HCT116 (cell line): ENCODE results near the gene HSPBAP1. TPM values are rescaled to one million over a fixed set of nuclear protein-coding genes. Genes with fewer than 3 reads are reported as not detected.

Source experiments
- ATAC-seq: fragments of 200-7000 bp; cut with Tn5 transposase; 2 replicates; pipeline ENCODE4 v1.9.1; 2020; ENCODE audit warnings: mild to moderate bottlenecking, moderate library complexity
- BruUV-seq: library from RNA; stranded (reverse); fragments of 400-500 nt; replicated peaks from 2 replicates; lab custom pipeline; 2021; lab: Mats Ljungman, UMichigan
- CTCF ChIA-PET: fragments of 300-600 bp; sonication (Branson Sonifier 250); formaldehyde crosslinking; loops from one replicate; lab custom pipeline; 2021; ENCODE audit warnings: antibody characterized with exemption; lab: Charles Lee
- POLR2A ChIA-PET: fragments of 300-600, 350-600 bp; sonication (Branson Sonifier 250); formaldehyde crosslinking; loops from one replicate; lab custom pipeline; 2021; ENCODE audit warnings: antibody characterized with exemption; lab: Charles Lee
- RAD21 ChIA-PET, 2 experiments: fragments of 300-600 bp; sonication (Branson Sonifier 250); formaldehyde crosslinking; loops; one replicate each; lab custom pipeline; 2023; ENCODE audit warnings: low total read pairs in 2 of 2; ENCODE audit not compliant: uncharacterized antibody in 2 of 2, unreplicated experiment in 2 of 2, low non-redundant PET in 1 of 2; lab: Charles Lee
- DNase-seq: peaks from one replicate; pipeline ENCODE4 v3.0.0-alpha.2; 2010; ENCODE audit warnings: low read depth, low spot score
- H2AFZ ChIP-seq: fragments of 200-600 bp; shearing (Covaris generic), sonication (generic); 2 replicates; pipeline ENCODE4 v1.6.1; 2017; ENCODE audit warnings: low read depth, mixed run types, mixed read lengths, antibody characterized with exemption, low read length; ENCODE audit not compliant: poor library complexity, severe bottlenecking
- H3K27ac ChIP-seq: 2 replicates; pipeline ENCODE4 v1.5.1; 2012; ENCODE audit warnings: low read depth, low read length
- H3K27me3 ChIP-seq: fragments of 200-600 bp; sonication (generic); 2 replicates; pipeline ENCODE4 v1.6.1; 2016; ENCODE audit warnings: mixed run types, low read length, mixed read lengths; ENCODE audit not compliant: insufficient read depth
- H3K36me3 ChIP-seq, 2 experiments: fragments of 200-500 bp in 1 of 2; fragments of 200-600 bp in 1 of 2; sonication (Bioruptor generic) in 1 of 2; sonication (generic) in 1 of 2; 2 replicates each; pipeline versions ENCODE4 v1.5.1 to v1.6.1; 2014 to 2016; ENCODE audit warnings: low read length in 2 of 2, inconsistent platforms in 1 of 2, mixed read lengths in 1 of 2, mixed run types in 1 of 2; ENCODE audit not compliant: insufficient read depth in 2 of 2, control insufficient read depth in 1 of 2
- H3K4me1 ChIP-seq, 2 experiments: fragments of 200-600 bp in 1 of 2; sonication (generic) in 1 of 2; 2 replicates each; pipeline versions ENCODE4 v1.5.1 to v1.6.1; 2012 to 2017; ENCODE audit warnings: low read length in 2 of 2, inconsistent platforms in 1 of 2, mild to moderate bottlenecking in 1 of 2, mixed read lengths in 1 of 2, mixed run types in 1 of 2, moderate library complexity in 1 of 2; ENCODE audit not compliant: insufficient read depth in 2 of 2, control insufficient read depth in 1 of 2
- H3K4me2 ChIP-seq: fragments of 200-600 bp; sonication (generic); 2 replicates; pipeline ENCODE4 v1.6.1; 2017; ENCODE audit warnings: mixed run types, low read length, mixed read lengths
- H3K4me3 ChIP-seq, 2 experiments: fragments of 200-600 bp in 1 of 2; sonication (generic) in 1 of 2; replicated peaks in 1 of 2; 2 replicates each; pipeline ENCODE4 v1.5.1; 2011 to 2016; ENCODE audit warnings: low read length in 2 of 2, control low read depth in 1 of 2, low read depth in 1 of 2, mild to moderate bottlenecking in 1 of 2, mixed read lengths in 1 of 2, mixed run types in 1 of 2
- H3K79me2 ChIP-seq: fragments of 200-600 bp; sonication (generic); 2 replicates; pipeline ENCODE4 v1.6.1; 2017; ENCODE audit warnings: mild to moderate bottlenecking, mixed run types, low read length, moderate library complexity, mixed read lengths; ENCODE audit not compliant: insufficient read depth
- H3K9ac ChIP-seq: fragments of 200-600 bp; sonication (generic); 2 replicates; pipeline ENCODE4 v1.6.1; 2016; ENCODE audit warnings: low read length, mixed read lengths
- H3K9me2 ChIP-seq: fragments of 200-600 bp; sonication (generic), shearing (Covaris generic); 2 replicates; pipeline ENCODE4 v1.6.1; 2017; ENCODE audit warnings: mixed run types, mild to moderate bottlenecking, moderate library complexity; ENCODE audit not compliant: insufficient read depth
- H3K9me3 ChIP-seq, 2 experiments: fragments of 200-500 bp in 1 of 2; fragments of 200-600 bp in 1 of 2; sonication (Bioruptor generic) in 1 of 2; sonication (generic) in 1 of 2; 2 replicates each; pipeline ENCODE4 v1.6.1; 2014 to 2017; ENCODE audit warnings: low read length in 2 of 2, mixed read lengths in 2 of 2, inconsistent platforms in 1 of 2, low read depth in 1 of 2, mild to moderate bottlenecking in 1 of 2, mixed run types in 1 of 2, moderate library complexity in 1 of 2; ENCODE audit not compliant: control insufficient read depth in 1 of 2, insufficient read depth in 1 of 2
- H4K20me1 ChIP-seq: fragments of 200-600 bp; sonication (generic), shearing (Covaris generic); 2 replicates; pipeline ENCODE4 v1.6.1; 2017; ENCODE audit warnings: mixed run types, mild to moderate bottlenecking, moderate library complexity; ENCODE audit not compliant: insufficient read depth
- CBX3 ChIP-seq: IDR thresholded peaks from 2 replicates; pipeline ENCODE4 v1.6.1; 2012; ENCODE audit warnings: low read depth
- ELF1 ChIP-seq: IDR thresholded peaks from 2 replicates; pipeline ENCODE4 v1.6.1; 2012; ENCODE audit warnings: low read depth, borderline replicate concordance
- EZH2phosphoT487 ChIP-seq: fragments of 200-600 bp; IDR thresholded peaks from 2 replicates; pipeline ENCODE4 v1.6.1; 2018; ENCODE audit warnings: antibody characterized with exemption, borderline replicate concordance
- FOSL1 ChIP-seq: IDR thresholded peaks from 2 replicates; pipeline ENCODE4 v1.6.1; 2012; ENCODE audit warnings: low read depth
- JUND ChIP-seq: IDR thresholded peaks from 2 replicates; pipeline ENCODE4 v1.6.1; 2012
- MAX ChIP-seq: IDR thresholded peaks from 2 replicates; pipeline ENCODE4 v1.6.1; 2012
- POLR2AphosphoS5 ChIP-seq: IDR thresholded peaks from 2 replicates; pipeline ENCODE4 v1.6.1; 2011; ENCODE audit warnings: mild to moderate bottlenecking, low read depth, low read length, moderate library complexity
- RAD21 ChIP-seq: IDR thresholded peaks from 2 replicates; pipeline ENCODE4 v1.6.1; 2012; ENCODE audit warnings: low read depth, mild to moderate bottlenecking
- SIN3A ChIP-seq: IDR thresholded peaks from 2 replicates; pipeline ENCODE4 v1.6.1; 2012; ENCODE audit warnings: low read depth
- TCF7L2 ChIP-seq: IDR thresholded peaks from 2 replicates; pipeline ENCODE4 v1.7.0; 2011; ENCODE audit warnings: borderline replicate concordance, inconsistent platforms; ENCODE audit not compliant: insufficient read depth, insufficient read length; ENCODE audit errors: extremely low read depth
- ZNF274 ChIP-seq: fragments of 200-500 bp; sonication (Bioruptor generic); IDR thresholded peaks from 2 replicates; pipeline ENCODE4 v1.6.1; 2014; ENCODE audit warnings: mild to moderate bottlenecking, low read depth, low read length, inconsistent platforms
- intact Hi-C: fragments of 100-400 bp; cut with micrococcal nuclease; formaldehyde crosslinking; loops from 2 replicates; pipeline ENCODE4 v1.10.0; 2022
- total RNA-seq: library from RNA; stranded (reverse); gene quantifications from one replicate; pipeline ENCODE4 v1.2.1, GENCODE V29; 2021; ENCODE audit not compliant: unreplicated experiment
- TF ChIP-seq, protein P1 (sequence below), 3 experiments: fragments of 200-600 bp in 1 of 3; sonication (generic) in 1 of 3; IDR thresholded peaks in 2 of 3; conservative IDR thresholded peaks in 1 of 3; 2 replicates each; pipeline ENCODE4 v1.5.1; 2012 to 2017; ENCODE audit warnings: low read depth in 2 of 3, low read length in 2 of 3, antibody characterized with exemption in 1 of 3, borderline replicate concordance in 1 of 3, control low read depth in 1 of 3, mild to moderate bottlenecking in 1 of 3, mixed read lengths in 1 of 3, mixed run types in 1 of 3, moderate library complexity in 1 of 3; ENCODE audit not compliant: insufficient read depth in 1 of 3

The HSPBAP1 gene
- total RNA-seq, 1 experiment from 2014 or later: 6.6 TPM

DNA sequence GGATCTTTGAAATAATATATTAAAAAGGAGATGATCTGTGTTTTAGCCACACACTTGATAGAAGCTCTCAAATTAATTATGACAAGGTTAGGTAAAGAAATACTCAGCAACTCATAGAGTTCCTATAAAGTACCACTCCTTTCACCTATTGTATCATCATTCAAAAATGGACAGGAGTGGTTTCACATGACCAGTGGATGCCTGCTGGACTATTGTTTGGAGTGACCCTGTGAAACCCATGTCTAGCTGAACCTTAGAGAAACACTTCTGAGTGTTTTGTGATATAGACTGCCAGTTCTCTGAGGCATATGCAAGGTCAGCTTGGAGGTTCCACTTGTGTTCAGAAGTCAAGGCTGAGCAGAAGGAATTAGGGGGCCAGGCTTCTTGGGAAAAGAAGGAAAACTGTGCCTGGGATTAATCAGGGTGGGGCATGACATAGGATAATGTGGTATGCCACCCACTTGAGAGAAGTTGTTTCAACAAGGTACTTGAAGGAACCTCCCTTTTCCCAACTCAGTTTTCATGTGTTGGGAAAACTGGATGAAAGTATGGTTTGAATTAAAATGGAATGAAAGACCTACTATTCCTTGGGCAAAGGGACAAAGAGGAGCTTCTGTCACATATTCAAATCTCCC, 97.6 kb downstream of the HSPBAP1 start:
- H3K4me2 ChIP-seq: no peak overlapping the region
- TF ChIP-seq ZNF274 (no peak), TCF7L2 (no peak), RAD21 (no peak), POLR2AphosphoS5 (no peak)
- TF ChIP-seq, protein P1, sequence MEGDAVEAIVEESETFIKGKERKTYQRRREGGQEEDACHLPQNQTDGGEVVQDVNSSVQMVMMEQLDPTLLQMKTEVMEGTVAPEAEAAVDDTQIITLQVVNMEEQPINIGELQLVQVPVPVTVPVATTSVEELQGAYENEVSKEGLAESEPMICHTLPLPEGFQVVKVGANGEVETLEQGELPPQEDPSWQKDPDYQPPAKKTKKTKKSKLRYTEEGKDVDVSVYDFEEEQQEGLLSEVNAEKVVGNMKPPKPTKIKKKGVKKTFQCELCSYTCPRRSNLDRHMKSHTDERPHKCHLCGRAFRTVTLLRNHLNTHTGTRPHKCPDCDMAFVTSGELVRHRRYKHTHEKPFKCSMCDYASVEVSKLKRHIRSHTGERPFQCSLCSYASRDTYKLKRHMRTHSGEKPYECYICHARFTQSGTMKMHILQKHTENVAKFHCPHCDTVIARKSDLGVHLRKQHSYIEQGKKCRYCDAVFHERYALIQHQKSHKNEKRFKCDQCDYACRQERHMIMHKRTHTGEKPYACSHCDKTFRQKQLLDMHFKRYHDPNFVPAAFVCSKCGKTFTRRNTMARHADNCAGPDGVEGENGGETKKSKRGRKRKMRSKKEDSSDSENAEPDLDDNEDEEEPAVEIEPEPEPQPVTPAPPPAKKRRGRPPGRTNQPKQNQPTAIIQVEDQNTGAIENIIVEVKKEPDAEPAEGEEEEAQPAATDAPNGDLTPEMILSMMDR (IDR thresholded peaks at IDR 0.05 in 2 of 3, conservative IDR thresholded peaks at IDR 0.05 in 1 of 3; ENCODE audit: borderline replicate concordance in 1 of 3, insufficient read depth in 1 of 3, low read depth in 2 of 3, low read length in 2 of 3): no peak
- H3K9me3 ChIP-seq: no peaks in the 10 kb centered on the region
- H4K20me1 ChIP-seq: no peaks in the 10 kb centered on the region
- intact Hi-C loops: no loop called here
- no peak overlapping the region for H3K4me3 ChIP-seq
- peaks cover 0 to 2% of the 10 kb centered on the region in 2 experiments; a peak in 1 of 4 replicates for H3K36me3 ChIP-seq
- no peak overlapping the region for H3K27ac ChIP-seq
- CTCF ChIA-PET: interaction anchor here (1.3 kb wide), 1 partner anchor 16 kb away, joined by 3 read pairs; no protein-coding TSS in a partner anchor
- H2AFZ ChIP-seq: no peak overlapping the region
- H3K9ac ChIP-seq: no peak overlapping the region
- RAD21 ChIA-PET: no interaction called here
- ATAC-seq: no peak
- H3K9me2 ChIP-seq: no peaks in the 10 kb centered on the region
- no peak for DNase-seq
- no TSS peak for BruUV-seq
- no peaks in the 10 kb centered on the region for H3K27me3 ChIP-seq
- H3K79me2 ChIP-seq: no peaks in the 10 kb centered on the region
- no peaks in the 10 kb centered on the region for H3K4me1 ChIP-seq
- POLR2A ChIA-PET: no interaction called here

DNA sequence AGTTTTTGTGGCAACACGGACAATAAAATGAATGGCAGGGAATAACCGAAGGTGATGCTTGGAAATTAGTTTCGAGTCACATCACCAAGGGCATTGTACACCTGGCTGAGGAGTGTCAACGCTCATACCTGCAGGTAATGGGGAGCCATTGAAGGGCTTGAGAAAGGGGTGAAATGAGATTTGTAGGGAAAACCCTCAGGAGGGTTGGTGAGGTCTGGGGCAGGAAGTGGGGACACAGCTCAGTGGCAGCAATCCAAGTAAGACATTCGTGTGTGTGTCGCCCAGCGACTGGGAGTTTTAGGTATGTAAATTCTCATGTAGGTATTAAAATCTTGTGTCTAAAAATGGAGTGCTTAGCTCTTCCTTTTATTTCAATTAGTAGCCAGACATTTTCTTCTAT, 98.7 kb downstream of the HSPBAP1 start:
- no peaks in the 10 kb centered on the region for H4K20me1 ChIP-seq
- no peak for DNase-seq
- no peak for ATAC-seq
- H3K9me2 ChIP-seq: no peaks in the 10 kb centered on the region
- H3K9ac ChIP-seq: no peak overlapping the region
- H3K4me1 ChIP-seq: no peaks in the 10 kb centered on the region
- no peaks in the 10 kb centered on the region for H3K27me3 ChIP-seq
- H3K9me3 ChIP-seq: no peaks in the 10 kb centered on the region
- H3K4me3 ChIP-seq: no peak overlapping the region
- RAD21 ChIA-PET: no interaction called here
- peaks cover 0 to 2% of the 10 kb centered on the region in 2 experiments; a peak in 1 of 4 replicates for H3K36me3 ChIP-seq
- no peak overlapping the region for H3K27ac ChIP-seq
- intact Hi-C loops: no loop called here
- H3K79me2 ChIP-seq: no peaks in the 10 kb centered on the region
- CTCF ChIA-PET: interaction anchor here (0.6 to 1.3 kb wide), 2 partner anchors 15 to 60 kb away, joined by 3 read pairs; no protein-coding TSS in a partner anchor
- POLR2A ChIA-PET: no interaction called here
- no peak overlapping the region for H3K4me2 ChIP-seq
- H2AFZ ChIP-seq: no peak overlapping the region
- no TSS peak for BruUV-seq
- TF ChIP-seq EZH2phosphoT487: no peak
- no peak for TF ChIP-seq MAX
- no peak for TF ChIP-seq FOSL1
- no peak for TF ChIP-seq RAD21
- TF ChIP-seq SIN3A: no peak
- TF ChIP-seq CBX3: no peak
- TF ChIP-seq, protein P1 (IDR thresholded peaks at IDR 0.05 in 2 of 3, conservative IDR thresholded peaks at IDR 0.05 in 1 of 3; ENCODE audit: borderline replicate concordance in 1 of 3, insufficient read depth in 1 of 3, low read depth in 2 of 3, low read length in 2 of 3): no peak
- TF ChIP-seq JUND: no peak
- TF ChIP-seq ELF1: no peak
